Stomach (tissue), 9 donors: ENCODE measurements around the gene ACKR3. TPM values are rescaled to one million over a fixed set of nuclear protein-coding genes. Genes with fewer than 3 reads are reported as not detected.

Experiments used
- DNase-seq, 2 donors: peaks; one replicate each; pipeline versions ENCODE4 v3.0.0 to v3.0.0-alpha.2; 2013 to 2019
- H3K27ac ChIP-seq, 5 donors: fragments of 200-600 bp in 4 of 5; sonication (generic) in 4 of 5; one replicate each; pipeline ENCODE4 v1.5.1; 2013 to 2019; ENCODE audit warnings: mild to moderate bottlenecking in 1 of 5, moderate library complexity in 1 of 5
- H3K27me3 ChIP-seq, 3 donors: fragments of 200-600 bp; sonication (generic); one replicate each; pipeline ENCODE4 v1.5.1; 2017 to 2019; ENCODE audit warnings: mixed run types in 1 of 3
- H3K36me3 ChIP-seq, 4 donors: fragments of 200-600 bp; sonication (generic); 1 replicate in 3 of 4; 2 replicates in 1 of 4; pipeline ENCODE4 v1.5.1; 2016 to 2019
- H3K4me1 ChIP-seq, 4 donors: fragments of 200-600 bp; sonication (generic); one replicate each; pipeline ENCODE4 v1.5.1; 2016 to 2019
- H3K4me3 ChIP-seq, 4 donors: fragments of 200-600 bp; sonication (generic) in 3 of 4; one replicate each; pipeline ENCODE4 v1.5.1; 2016 to 2019; ENCODE audit warnings: mild to moderate bottlenecking in 1 of 4
- H3K9me3 ChIP-seq, 4 donors: fragments of 200-600 bp; sonication (generic); one replicate each; pipeline ENCODE4 v1.5.1; 2016 to 2019
- CTCF ChIP-seq, 7 experiments: fragments of 450-650 bp in 4 of 7; fragments of 200-600 bp in 3 of 7; sonication (generic) in 3 of 7; IDR thresholded peaks; one replicate each; pipeline ENCODE4 v1.5.1; 2016 to 2019; ENCODE audit warnings: antibody characterized with exemption in 7 of 7, control low read depth in 2 of 7, mild to moderate bottlenecking in 1 of 7
- EP300 ChIP-seq: sonication (generic); formaldehyde crosslinking; IDR thresholded peaks from one replicate; pipeline ENCODE4 v1.6.1; 2017; ENCODE audit warnings: antibody characterized with exemption
- POLR2A ChIP-seq, 4 donors: fragments of 450-650 bp; IDR thresholded peaks; one replicate each; pipeline ENCODE4 v1.6.1; 2016; ENCODE audit warnings: antibody characterized with exemption in 4 of 4, control low read depth in 2 of 4, mild to moderate bottlenecking in 1 of 4, moderate library complexity in 1 of 4
- POLR2AphosphoS5 ChIP-seq, 3 donors: sonication (generic); formaldehyde crosslinking; IDR thresholded peaks; one replicate each; pipeline ENCODE4 v1.6.1; 2016; ENCODE audit warnings: antibody characterized with exemption in 3 of 3
- WGBS, 5 donors: extraction: QIAGEN DNeasy Blood & Tissue Kit in 3 of 5; methylation state at CpG; one replicate each; pipeline versions ENCODE4 v1.1.5 to v1.1.7; 2013 to 2018; 5-methylcytosine and 5-hydroxymethylcytosine counted together
- intact Hi-C: fragments of 100-400 bp; cut with DNase I; formaldehyde crosslinking; loops from one replicate; pipeline ENCODE4 v1.15.1; 2023; ENCODE audit warnings: low total_unique reads
- polyA plus RNA-seq, 3 donors: library from polyadenylated mRNA; stranded (reverse); fragments of 200-250 nt; gene quantifications; one replicate each; pipeline ENCODE4 v1.2.3, GENCODE V29; 2013
- total RNA-seq, 5 donors: library from RNA; depleted of rRNA; stranded (reverse); fragments of >200 nt; gene quantifications; one replicate each; pipeline versions ENCODE4 v1.1.0 to v1.2.3, GENCODE V29; 2014 to 2016
- donor health status: healthy with polysubstance abuse.
- donor health status: Bipolar disorder and iron deficiency.
- donor health status: healthy.

The ACKR3 gene
- total and polyA plus RNA-seq, 8 donors: 5.0 to 35.0 (median 10.4) TPM

GRCh38 chr2:236538242-236538641, 31.4 kb upstream of the ACKR3 start:
- peak overlapping the region in 1 of 5 donors; percentile 59 for H3K27ac ChIP-seq
- no peak for DNase-seq
- H3K9me3 ChIP-seq: no peaks in the 10 kb centered on the region
- TF ChIP-seq EP300 (no peak), POLR2AphosphoS5 (IDR thresholded peaks at IDR 0.05) (no peak), POLR2A (IDR thresholded peaks at IDR 0.05) (no peak), CTCF (IDR thresholded peaks at IDR 0.05) (no peak)
- H3K36me3 ChIP-seq: no peaks in the 10 kb centered on the region
- peaks cover 0 to 17% (median 8%) of the 10 kb centered on the region in 4 donors for H3K4me1 ChIP-seq
- no peaks in the 10 kb centered on the region for H3K27me3 ChIP-seq
- no peak overlapping the region for H3K4me3 ChIP-seq
- intact Hi-C loops: no loop called here
- 43 to 81% (median 69%) methylated on average over 5 of the region's 5 CpGs for WGBS, 5 donors

- intact Hi-C loops: no loop called here
- 66 to 77% (median 76%) methylated on average over 4 of the region's 4 CpGs for WGBS, 5 donors
Observed at GRCh38 chr2:236541008-236541562, 28.5 kb upstream of the ACKR3 start.

DNA sequence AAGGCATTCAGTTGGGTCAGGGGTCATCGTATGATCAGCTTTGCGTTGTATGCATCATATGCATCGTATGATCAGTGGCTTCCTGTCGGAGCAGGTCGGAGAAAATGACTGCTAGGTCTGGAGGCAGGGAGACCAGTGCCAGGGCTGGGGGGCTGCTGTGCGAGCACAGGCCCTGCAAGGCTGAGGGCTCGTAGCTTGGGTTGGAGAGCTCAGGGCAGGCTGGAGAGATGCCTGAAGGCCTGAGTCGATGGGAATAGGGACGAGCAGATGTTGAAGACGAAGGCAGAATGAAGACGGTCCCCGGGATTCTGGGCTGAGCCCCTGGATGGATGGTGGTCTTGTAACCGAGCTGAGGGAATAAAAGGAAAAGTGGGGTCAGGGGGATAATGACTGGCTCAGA, 25.3 kb upstream of the ACKR3 start:
- no peak overlapping the region for H3K4me3 ChIP-seq
- H3K36me3 ChIP-seq: no peaks in the 10 kb centered on the region
- DNase-seq: no peak
- H3K4me1 ChIP-seq: no peaks in the 10 kb centered on the region
- TF ChIP-seq EP300 (no peak), CTCF (IDR thresholded peaks at IDR 0.05) (no peak), POLR2A (IDR thresholded peaks at IDR 0.05) (no peak), POLR2AphosphoS5 (IDR thresholded peaks at IDR 0.05) (no peak)
- no peaks in the 10 kb centered on the region for H3K27me3 ChIP-seq
- WGBS, 5 donors: 88 to 99% (median 95%) methylated on average over 13 of the region's 13 CpGs
- no peaks in the 10 kb centered on the region for H3K9me3 ChIP-seq
- H3K27ac ChIP-seq: no peak overlapping the region
- intact Hi-C loops: no loop called here

More at GRCh38 chr2:236541008-236541562, 28.5 kb upstream of the ACKR3 start:
- Histone ChIP-seq H3K4me3 (no peak overlapping the region), H3K4me1 (peaks cover 0 to 17% (median 8%) of the 10 kb centered on the region in 4 donors), H3K27ac (no peak overlapping the region), H3K36me3 (no peaks in the 10 kb centered on the region), H3K27me3 (no peaks in the 10 kb centered on the region), H3K9me3 (no peaks in the 10 kb centered on the region)
- no peak for DNase-seq
- TF ChIP-seq POLR2A (IDR thresholded peaks at IDR 0.05) (no peak), CTCF (IDR thresholded peaks at IDR 0.05) (no peak), EP300 (no peak)

DNA sequence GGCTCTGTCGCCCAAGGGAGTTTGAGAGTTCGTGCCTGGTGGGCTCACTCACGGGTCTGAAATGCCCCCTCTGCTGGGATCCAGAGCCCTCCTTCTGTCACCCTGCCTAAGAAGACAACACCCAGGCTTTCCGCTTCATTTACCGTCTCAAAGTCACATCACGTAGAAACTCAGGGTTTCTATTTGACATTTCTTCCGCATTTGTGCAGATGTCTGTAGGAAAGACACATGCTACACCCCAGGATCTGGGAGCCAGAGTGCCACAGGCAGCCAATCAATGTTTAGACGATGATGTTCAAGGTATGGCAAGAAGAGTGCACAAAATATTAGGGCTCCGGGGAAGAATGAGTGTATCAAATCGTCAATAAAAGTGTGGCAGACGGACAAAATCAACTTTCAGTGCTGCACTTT, 24.4 kb upstream of the ACKR3 start:
- no peaks in the 10 kb centered on the region for H3K27me3 ChIP-seq
- DNase-seq: no peak
- no peak overlapping the region for H3K4me3 ChIP-seq
- no peaks in the 10 kb centered on the region for H3K9me3 ChIP-seq
- no peak overlapping the region for H3K27ac ChIP-seq
- WGBS, 5 donors: 86 to 97% (median 89%) methylated on average over 11 of the region's 11 CpGs
- H3K4me1 ChIP-seq: no peaks in the 10 kb centered on the region
- intact Hi-C loops: no loop called here
- TF ChIP-seq POLR2A (IDR thresholded peaks at IDR 0.05): no peak
- no peak for TF ChIP-seq CTCF (IDR thresholded peaks at IDR 0.05)
- no peak for TF ChIP-seq EP300
- TF ChIP-seq POLR2AphosphoS5 (IDR thresholded peaks at IDR 0.05): no peak
- H3K36me3 ChIP-seq: no peaks in the 10 kb centered on the region
